Erythroblast (primary cell): ENCODE results near the gene NOS1AP.

Experiments
- GATA1 ChIP-seq: IDR thresholded peaks from 2 replicates; pipeline ENCODE4 v1.6.1; 2011; ENCODE audit warnings: low read depth, mild to moderate bottlenecking, control low read depth, low read length, moderate library complexity
- POLR2A ChIP-seq: IDR thresholded peaks from 2 replicates; pipeline ENCODE4 v1.6.1; 2011; ENCODE audit warnings: mild to moderate bottlenecking, low read length

DNA sequence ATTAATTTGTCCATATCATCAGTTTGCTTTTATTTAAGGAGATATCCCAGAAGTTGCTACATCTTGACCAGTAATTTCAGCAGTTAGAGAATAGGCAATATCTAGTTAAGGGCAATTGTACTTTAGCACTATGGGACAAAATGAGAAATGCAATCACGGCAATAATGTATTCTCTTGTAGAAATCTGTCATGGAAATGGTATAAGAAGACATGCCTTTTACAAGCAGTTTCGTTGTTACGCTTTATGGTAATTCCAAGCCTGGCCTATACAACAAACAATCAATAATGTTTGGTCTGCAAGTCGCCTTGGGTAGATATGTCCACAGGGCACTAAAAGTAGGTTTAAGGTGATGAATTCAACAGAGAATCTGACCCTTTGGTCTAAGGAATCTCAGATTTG is 1.2 kb upstream of the NOS1AP start:
- TF ChIP-seq POLR2A: no peak
- TF ChIP-seq GATA1: no peak
